Endodermal cell (in vitro differentiated cells): ENCODE measurements around the gene TTC7B. TPM values are rescaled to one million over a fixed set of nuclear protein-coding genes. Genes with fewer than 3 reads are reported as not detected.

Experiments used
- DNase-seq: peaks from one replicate; pipeline ENCODE4 v3.0.0-alpha.2; 2017
- H3K27ac ChIP-seq: 2 replicates; pipeline ENCODE4 v1.5.1; 2013; ENCODE audit warnings: mild to moderate bottlenecking, low read depth, low read length, moderate library complexity
- H3K27me3 ChIP-seq: 2 replicates; pipeline ENCODE4 v1.6.1; 2013; ENCODE audit warnings: mild to moderate bottlenecking, low read length, moderate library complexity; ENCODE audit not compliant: insufficient read depth, control insufficient read depth, poor library complexity, severe bottlenecking
- H3K36me3 ChIP-seq: 2 replicates; pipeline ENCODE4 v1.7.0; 2013; ENCODE audit warnings: mild to moderate bottlenecking, low read length, moderate library complexity; ENCODE audit not compliant: control insufficient read depth, insufficient read depth
- H3K4me1 ChIP-seq: one replicate; pipeline ENCODE4 v1.7.0; 2013; ENCODE audit warnings: low read length; ENCODE audit not compliant: control insufficient read depth, insufficient read depth
- H3K4me3 ChIP-seq: 2 replicates; pipeline ENCODE4 v1.5.1; 2013; ENCODE audit warnings: mild to moderate bottlenecking, low read length, moderate library complexity
- H3K9ac ChIP-seq: 2 replicates; pipeline ENCODE4 v1.6.1; 2013; ENCODE audit warnings: mild to moderate bottlenecking, low read length, moderate library complexity; ENCODE audit not compliant: poor library complexity, severe bottlenecking; ENCODE audit errors: extremely low read depth
- H3K9me3 ChIP-seq: 2 replicates; pipeline ENCODE4 v1.6.1; 2013; ENCODE audit warnings: mild to moderate bottlenecking, low read length, moderate library complexity; ENCODE audit not compliant: control insufficient read depth
- H3K27ac Mint-ChIP-seq: 2 replicates; pipeline ENCODE4 v1.8.0; 2020; ENCODE audit warnings: mixed read lengths
- H3K27me3 Mint-ChIP-seq: 2 replicates; pipeline ENCODE4 v1.8.0; 2021; ENCODE audit warnings: mild to moderate bottlenecking, mixed read lengths; ENCODE audit not compliant: insufficient read depth
- H3K36me3 Mint-ChIP-seq: 2 replicates; pipeline ENCODE4 v1.8.0; 2020; ENCODE audit warnings: low read depth, mixed read lengths
- H3K4me1 Mint-ChIP-seq: 2 replicates; pipeline ENCODE4 v1.8.0; 2020; ENCODE audit warnings: mixed read lengths
- H3K4me3 Mint-ChIP-seq: 2 replicates; pipeline ENCODE4 v1.8.0; 2020; ENCODE audit warnings: mild to moderate bottlenecking, moderate library complexity, mixed read lengths
- H3K9me3 Mint-ChIP-seq: 2 replicates; pipeline ENCODE4 v1.8.0; 2020; ENCODE audit warnings: mild to moderate bottlenecking, mixed read lengths
- CTCF ChIP-seq: fragments of 200-600 bp; sonication (generic); conservative IDR thresholded peaks from 2 replicates; pipeline ENCODE4 v1.5.0; 2021; ENCODE audit warnings: antibody characterized with exemption, mild to moderate bottlenecking
- WGBS, 2 experiments: methylation state at CpG; one replicate each; pipeline versions ENCODE4 v1.1.5 to v1.1.7; 2013; ENCODE audit warnings: missing lambda C conversion rate in 2 of 2, mixed read lengths in 1 of 2; ENCODE audit not compliant: insufficient coverage in 1 of 2, insufficient read length in 1 of 2; 5-methylcytosine and 5-hydroxymethylcytosine counted together
- total RNA-seq, 2 donors: library from RNA; stranded (reverse); fragmentation: NEBNext Ultra II Directional in 1 of 2; extraction: Animal tissue kit (Norgen Biotek cat#: 25700) in 1 of 2; gene quantifications; 2 replicates in 1 of 2; 3 replicates in 1 of 2; pipeline ENCODE4 v1.2.1, GENCODE V29; 2021

TTC7B gene
- total RNA-seq, 2 donors from 2014 or later = 51.3 to 62.6 TPM

GRCh38 chr14:90819734-90820393 lies 3.6 kb upstream of the TTC7B start:
- Histone ChIP-seq H3K9me3 (peaks cover 15% of the 10 kb centered on the region), H3K4me1 (no peaks in the 10 kb centered on the region), H3K36me3 (no peaks in the 10 kb centered on the region), H3K27ac (no peak overlapping the region), H3K4me3 (no peak overlapping the region), H3K27me3 (no peaks in the 10 kb centered on the region), H3K9ac (no peak overlapping the region)
- DNase-seq = no peak
- no peak for TF ChIP-seq CTCF
- Mint-ChIP-seq H3K9me3 (peaks cover 30% of the 10 kb centered on the region), H3K27me3 (peaks cover 28% of the 10 kb centered on the region), H3K36me3 (no peaks in the 10 kb centered on the region), H3K27ac (no peak overlapping the region), H3K4me3 (no peak overlapping the region), H3K4me1 (peaks cover 8% of the 10 kb centered on the region)
- 85 to 92% methylated on average over 3 to 5 of the region's 5 CpGs for WGBS, 2 experiments

GRCh38 chr14:90818715-90819114 lies 2.5 kb upstream of the TTC7B start:
- no peak for DNase-seq
- Histone ChIP-seq H3K4me1 (no peaks in the 10 kb centered on the region), H3K27me3 (no peaks in the 10 kb centered on the region), H3K9ac (no peak overlapping the region), H3K9me3 (peaks cover 9% of the 10 kb centered on the region), H3K27ac (no peak overlapping the region), H3K36me3 (no peaks in the 10 kb centered on the region), H3K4me3 (no peak overlapping the region)
- peaks cover 22% of the 10 kb centered on the region for H3K27me3 Mint-ChIP-seq
- WGBS, 2 experiments = 91 to 95% methylated on average over 2 to 3 of the region's 3 CpGs
- H3K9me3 Mint-ChIP-seq = peaks cover 20% of the 10 kb centered on the region
- no peak overlapping the region for H3K4me3 Mint-ChIP-seq
- no peak for TF ChIP-seq CTCF
- H3K27ac Mint-ChIP-seq = no peak overlapping the region
- peaks cover 10% of the 10 kb centered on the region for H3K4me1 Mint-ChIP-seq
- no peaks in the 10 kb centered on the region for H3K36me3 Mint-ChIP-seq

- Mint-ChIP-seq H3K4me3 (peak overlapping the region; percentile 73), H3K27ac (no peak overlapping the region), H3K9me3 (peaks cover 3% of the 10 kb centered on the region), H3K27me3 (peaks cover 20% of the 10 kb centered on the region), H3K36me3 (no peaks in the 10 kb centered on the region), H3K4me1 (peaks cover 20% of the 10 kb centered on the region)
- H3K27ac ChIP-seq = no peak overlapping the region
- 62 to 87% methylated on average over 3 to 16 of the region's 16 CpGs for WGBS, 2 experiments
- H3K4me3 ChIP-seq = no peak overlapping the region
- peaks cover 6% of the 10 kb centered on the region for H3K4me1 ChIP-seq
- no peaks in the 10 kb centered on the region for H3K9me3 ChIP-seq
- no peaks in the 10 kb centered on the region for H3K36me3 ChIP-seq
- no peak overlapping the region for H3K9ac ChIP-seq
- DNase-seq = no peak
- H3K27me3 ChIP-seq = no peaks in the 10 kb centered on the region
- no peak for TF ChIP-seq CTCF
Measured at GRCh38 chr14:90816681-90817436, 629 bp upstream of the TTC7B start.
